HG02678 (cell line): ENCODE measurements around the gene TRIM56.
A peak's percentile ranks its signal among the peaks of the same experiment; 100 is the strongest.
"Not testable (repeated sequence)": the region's sequence is repeated elsewhere in the genome, so short reads cannot be mapped to it uniquely, and the experiment has no call there.

Experiments used
- ATAC-seq: cut with Tn5 transposase; IDR thresholded peaks from one replicate; pipeline ENCODE4 v1.9.1; 2021; ENCODE audit warnings: mild to moderate bottlenecking, moderate library complexity; ENCODE audit not compliant: unreplicated experiment

Gene TRIM56

GRCh38 chr7:101112233-101112632, 27.0 kb downstream of the TRIM56 start:
- no peak for ATAC-seq

DNA sequence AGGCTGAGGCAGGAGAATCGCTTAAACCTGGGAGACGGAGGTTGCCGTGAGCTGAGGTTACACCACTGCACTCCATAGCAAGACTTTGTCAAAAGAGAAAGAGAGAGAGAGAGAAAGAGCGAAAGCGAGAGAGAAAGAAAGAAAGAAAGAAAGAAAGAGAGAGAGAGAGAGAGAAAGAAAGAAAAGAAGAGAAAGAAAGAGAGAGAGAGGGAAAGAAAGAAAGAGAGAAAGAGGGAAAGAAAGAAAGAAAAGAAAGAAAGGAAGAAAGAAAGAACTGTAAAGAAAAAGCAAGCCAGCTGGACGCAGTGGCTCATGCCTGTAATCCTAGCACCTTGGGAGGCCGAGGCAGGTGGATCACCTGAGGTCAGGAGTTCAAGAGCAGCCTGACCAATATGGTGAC, 27.9 kb downstream of the TRIM56 start:
- ATAC-seq, result not testable (repeated sequence)

GRCh38 chr7:101113836-101114235, 28.6 kb downstream of the TRIM56 start:
- no peak for ATAC-seq

- ATAC-seq, result no peak
Observed at GRCh38 chr7:101114492-101114891, 29.2 kb downstream of the TRIM56 start.

- ATAC-seq, result no peak
Observed at GRCh38 chr7:101115215-101115614, 29.9 kb downstream of the TRIM56 start.

- no peak for ATAC-seq
Observed at GRCh38 chr7:101116898-101117297, 31.6 kb downstream of the TRIM56 start.

DNA sequence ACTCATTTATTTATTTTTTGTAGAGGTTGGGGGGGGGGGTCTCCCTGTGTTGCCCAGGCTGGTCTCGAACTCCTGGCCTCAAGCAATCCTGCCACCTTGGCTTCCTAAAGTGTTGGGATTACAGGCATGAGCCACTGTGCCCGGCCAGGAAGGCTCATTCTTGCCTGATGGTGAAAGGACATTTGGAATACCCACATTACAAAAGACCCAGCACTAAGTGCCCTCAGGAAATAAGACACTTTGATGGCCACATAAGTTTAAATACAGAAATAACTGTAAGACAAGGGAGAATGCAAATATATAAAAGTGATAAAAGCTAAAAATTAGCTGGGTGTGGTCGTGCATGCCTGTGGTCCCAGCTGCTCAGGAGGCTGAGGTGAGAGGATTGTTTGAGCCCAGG, 33.6 kb downstream of the TRIM56 start:
- no peak for ATAC-seq

- ATAC-seq, result no peak
Observed at GRCh38 chr7:101119876-101120275, 34.6 kb downstream of the TRIM56 start.

- no peak for ATAC-seq
Observed at GRCh38 chr7:101120315-101120714, 35.0 kb downstream of the TRIM56 start.

DNA sequence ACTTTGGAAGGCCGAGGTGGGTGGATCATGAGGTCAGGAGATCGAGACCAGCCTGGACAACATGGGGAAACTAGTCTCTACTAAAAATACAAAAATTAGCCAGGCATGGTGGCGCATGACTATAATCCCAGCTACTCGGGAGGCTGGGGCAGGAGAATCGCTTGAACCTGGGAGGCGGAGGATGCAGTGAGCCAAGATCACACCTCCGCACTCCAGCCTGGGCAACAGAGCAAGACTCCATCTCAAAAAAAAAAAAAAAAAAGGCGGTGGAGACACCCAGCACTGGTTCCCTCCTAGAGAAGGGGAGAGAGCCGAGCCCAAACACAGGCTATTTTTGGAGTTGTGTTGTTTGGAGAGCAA, 36.3 kb downstream of the TRIM56 start:
- ATAC-seq, result not testable (repeated sequence)

GRCh38 chr7:101121991-101122932, 37.0 kb downstream of the TRIM56 start:
- no peak for ATAC-seq

DNA sequence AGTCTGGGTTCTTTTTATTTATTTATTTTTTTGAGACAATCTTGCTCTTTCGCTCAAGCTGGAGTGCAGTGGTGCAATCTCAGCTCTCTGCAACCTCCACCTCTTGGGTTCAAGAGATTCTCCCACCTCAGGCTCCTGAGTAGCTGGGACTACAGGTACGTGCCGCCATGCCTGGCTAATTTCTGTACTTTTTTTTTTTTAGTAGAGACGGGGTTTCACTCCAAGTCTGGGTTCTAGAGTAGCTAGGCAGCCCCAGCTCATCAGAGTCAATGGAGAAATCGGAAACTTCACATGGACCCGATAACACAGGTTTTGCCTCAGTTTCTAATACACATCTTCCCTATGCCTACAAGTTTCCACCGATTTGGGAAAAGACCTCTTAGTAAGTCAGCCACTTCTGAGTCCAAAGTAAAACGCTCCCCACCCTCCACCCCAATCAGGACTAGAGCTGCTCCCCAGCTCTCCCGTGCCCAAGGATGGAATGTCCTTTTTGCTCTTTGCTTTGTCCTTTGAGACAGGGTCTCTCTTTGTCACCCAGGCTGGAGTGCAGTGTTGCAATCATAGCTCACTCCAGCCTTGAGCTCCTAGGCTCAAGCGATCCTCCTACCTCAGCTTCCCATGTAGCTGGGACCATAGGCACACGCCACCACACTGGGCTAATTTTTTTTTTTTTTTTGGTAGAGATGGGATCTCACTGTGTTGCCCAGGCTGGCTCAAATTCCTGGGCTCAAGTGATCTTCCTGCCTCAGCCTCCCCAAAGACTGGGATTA, 37.8 kb downstream of the TRIM56 start:
- no peak for ATAC-seq

DNA sequence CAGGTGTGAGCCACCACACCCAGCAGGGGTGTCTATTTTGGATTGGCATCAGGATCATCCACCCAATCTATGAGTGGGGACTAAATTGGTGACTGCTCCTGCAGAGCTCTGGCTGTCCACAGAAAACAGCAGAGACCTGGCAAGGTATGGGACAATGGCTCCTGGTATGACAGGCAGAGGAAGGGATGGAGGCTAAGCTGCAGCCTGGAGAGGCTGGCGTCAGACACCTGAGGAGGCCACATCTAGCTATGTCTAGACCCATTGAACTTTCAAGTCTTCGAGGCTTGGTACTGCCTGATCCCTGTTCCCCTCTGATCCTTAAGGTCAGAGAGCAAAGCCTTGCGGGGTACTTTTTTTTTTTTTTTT, 38.4 kb downstream of the TRIM56 start:
- no peak for ATAC-seq

DNA sequence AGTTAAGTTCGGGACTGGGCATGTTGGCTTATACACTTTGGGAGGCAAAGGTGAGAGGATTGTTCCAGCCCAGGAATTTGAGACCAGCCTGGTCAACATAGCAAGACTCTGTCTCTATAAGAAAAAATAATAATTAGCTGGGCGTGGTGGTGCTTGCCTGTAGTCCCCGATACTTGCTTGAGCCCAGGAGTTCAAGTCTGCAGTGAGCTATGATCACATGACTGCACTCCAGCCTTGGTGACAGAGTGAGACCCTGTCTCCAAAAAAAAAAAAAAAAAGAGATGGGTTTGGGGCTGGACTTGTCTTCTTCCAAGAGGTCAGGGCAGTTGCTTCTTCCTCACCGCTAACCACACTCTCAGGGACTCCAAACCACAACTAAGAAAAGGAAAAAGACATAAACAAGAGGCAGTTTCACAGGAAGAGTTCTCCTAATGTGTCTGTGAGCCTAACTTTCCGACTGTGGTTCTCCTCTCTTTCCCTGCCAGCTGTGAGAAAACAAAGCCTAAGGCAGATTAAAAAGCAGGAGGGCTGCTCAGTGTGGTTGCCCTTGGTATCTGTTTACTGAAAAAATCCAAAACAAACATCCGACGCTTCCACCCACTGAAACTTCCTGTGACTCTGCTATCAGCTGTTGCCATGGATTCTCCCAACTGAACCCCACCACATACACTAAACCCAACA, 39.2 kb downstream of the TRIM56 start:
- no peak for ATAC-seq

GRCh38 chr7:101125989-101126650, 40.8 kb downstream of the TRIM56 start:
- peak; percentile 43 for ATAC-seq

- peak; percentile 52 for ATAC-seq
Observed at GRCh38 chr7:101126651-101127459, 41.6 kb downstream of the TRIM56 start, which contains the start of gene SERPINE1. Gene SERPINE1 (plus strand): TSS chr7:101127104. CDS start chr7:101128394, 1,290 bp downstream.

DNA sequence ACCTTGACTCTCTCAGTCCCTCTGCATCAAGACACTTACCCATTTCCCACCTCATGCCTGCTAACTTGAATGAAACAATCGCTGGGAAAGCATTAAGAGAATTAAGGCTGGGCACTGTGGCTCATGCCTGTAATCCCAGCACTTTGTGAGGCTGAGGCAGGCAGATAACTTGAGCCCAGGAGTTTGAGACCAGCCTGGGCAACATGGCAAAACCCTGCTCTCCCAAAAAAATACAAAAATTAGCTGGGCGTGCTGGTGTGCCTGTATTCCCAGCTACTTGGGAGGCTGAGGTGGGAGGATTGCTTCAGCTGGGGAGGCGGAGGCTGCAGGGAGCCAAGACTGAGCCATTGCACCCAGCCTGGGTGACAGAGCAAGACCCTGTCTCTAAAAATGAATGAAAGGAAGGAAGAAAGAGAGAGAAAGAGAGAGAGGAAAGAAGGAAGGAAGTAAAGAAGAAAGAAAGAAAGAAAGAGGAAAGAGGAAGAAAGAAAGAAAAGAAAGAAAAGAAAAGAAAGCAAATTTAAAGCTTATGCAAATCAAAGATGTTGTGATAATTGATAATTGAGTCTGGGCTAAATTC, 42.3 kb downstream of the TRIM56 start:
- no peak for ATAC-seq

- no peak for ATAC-seq
Observed at GRCh38 chr7:101128040-101128834, 43.0 kb downstream of the TRIM56 start.

DNA sequence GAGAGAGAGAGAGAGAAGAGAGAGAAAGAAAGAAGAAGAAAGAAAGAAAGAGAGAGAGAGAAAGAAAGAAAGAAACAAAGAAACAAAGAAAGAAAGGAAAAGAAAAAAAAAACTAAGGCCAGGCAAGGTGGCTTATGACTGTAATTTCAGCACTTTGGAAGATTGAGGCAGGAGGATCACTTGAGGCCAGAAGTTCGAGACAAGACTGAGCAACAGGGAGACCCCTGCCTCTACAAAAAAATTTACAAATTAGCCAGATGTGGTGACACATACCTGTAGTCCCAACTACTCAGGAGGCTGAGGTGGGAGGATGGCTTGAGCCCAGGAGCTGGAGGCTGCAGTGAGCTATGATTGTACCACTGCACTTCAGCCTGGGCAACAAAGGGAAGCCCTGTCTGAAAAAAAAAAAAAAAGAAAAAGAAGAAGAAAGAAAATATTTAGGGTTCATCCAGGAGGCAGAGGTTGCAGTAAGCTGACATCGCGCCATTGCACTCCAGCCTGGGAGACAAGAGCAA, 44.4 kb downstream of the TRIM56 start:
- no peak for ATAC-seq
